22Rv1 (cell line): ENCODE results near the gene NDST3.

ENCODE experiments used
- H3K27ac ChIP-seq: fragments of 450-650 bp; 2 replicates; pipeline ENCODE4 v1.5.1; 2017
- ZFX ChIP-seq: fragments of 450-650 bp; IDR thresholded peaks from 2 replicates; pipeline ENCODE4 v1.6.1; 2017; ENCODE audit warnings: antibody characterized with exemption, borderline replicate concordance
- TF ChIP-seq, protein P1 (sequence below): fragments of 450-650 bp; IDR thresholded peaks from 2 replicates; pipeline ENCODE4 v1.5.1; 2017; ENCODE audit warnings: mild to moderate bottlenecking

Gene NDST3

DNA sequence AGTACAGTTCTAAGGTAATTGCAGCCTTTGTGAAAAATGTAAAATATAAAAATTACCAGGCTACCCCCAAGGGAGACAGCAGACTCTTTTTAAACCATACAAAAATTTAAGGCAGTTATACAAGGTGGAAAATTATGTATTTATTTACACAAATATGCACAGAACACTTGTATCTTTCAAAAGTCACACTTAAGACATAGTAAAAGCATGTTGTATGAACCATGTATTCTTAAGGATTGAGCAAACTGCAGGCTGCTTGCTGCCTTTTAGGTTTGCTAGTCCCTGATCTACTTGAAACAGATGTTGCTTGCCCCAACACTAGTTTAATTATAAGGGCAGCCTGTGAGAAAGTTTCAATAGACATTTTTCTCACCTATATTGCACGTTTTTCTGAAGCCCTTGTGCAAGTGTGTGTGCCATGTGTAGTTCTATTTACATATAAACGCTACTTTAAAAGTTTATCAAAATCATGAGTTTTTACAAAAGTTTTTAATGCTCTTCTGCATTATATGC lies 245.7 kb downstream of the NDST3 start:
- H3K27ac ChIP-seq: peak overlapping the region; percentile 96
- TF ChIP-seq, protein P1, sequence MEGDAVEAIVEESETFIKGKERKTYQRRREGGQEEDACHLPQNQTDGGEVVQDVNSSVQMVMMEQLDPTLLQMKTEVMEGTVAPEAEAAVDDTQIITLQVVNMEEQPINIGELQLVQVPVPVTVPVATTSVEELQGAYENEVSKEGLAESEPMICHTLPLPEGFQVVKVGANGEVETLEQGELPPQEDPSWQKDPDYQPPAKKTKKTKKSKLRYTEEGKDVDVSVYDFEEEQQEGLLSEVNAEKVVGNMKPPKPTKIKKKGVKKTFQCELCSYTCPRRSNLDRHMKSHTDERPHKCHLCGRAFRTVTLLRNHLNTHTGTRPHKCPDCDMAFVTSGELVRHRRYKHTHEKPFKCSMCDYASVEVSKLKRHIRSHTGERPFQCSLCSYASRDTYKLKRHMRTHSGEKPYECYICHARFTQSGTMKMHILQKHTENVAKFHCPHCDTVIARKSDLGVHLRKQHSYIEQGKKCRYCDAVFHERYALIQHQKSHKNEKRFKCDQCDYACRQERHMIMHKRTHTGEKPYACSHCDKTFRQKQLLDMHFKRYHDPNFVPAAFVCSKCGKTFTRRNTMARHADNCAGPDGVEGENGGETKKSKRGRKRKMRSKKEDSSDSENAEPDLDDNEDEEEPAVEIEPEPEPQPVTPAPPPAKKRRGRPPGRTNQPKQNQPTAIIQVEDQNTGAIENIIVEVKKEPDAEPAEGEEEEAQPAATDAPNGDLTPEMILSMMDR: no peak
- TF ChIP-seq ZFX: no peak

DNA sequence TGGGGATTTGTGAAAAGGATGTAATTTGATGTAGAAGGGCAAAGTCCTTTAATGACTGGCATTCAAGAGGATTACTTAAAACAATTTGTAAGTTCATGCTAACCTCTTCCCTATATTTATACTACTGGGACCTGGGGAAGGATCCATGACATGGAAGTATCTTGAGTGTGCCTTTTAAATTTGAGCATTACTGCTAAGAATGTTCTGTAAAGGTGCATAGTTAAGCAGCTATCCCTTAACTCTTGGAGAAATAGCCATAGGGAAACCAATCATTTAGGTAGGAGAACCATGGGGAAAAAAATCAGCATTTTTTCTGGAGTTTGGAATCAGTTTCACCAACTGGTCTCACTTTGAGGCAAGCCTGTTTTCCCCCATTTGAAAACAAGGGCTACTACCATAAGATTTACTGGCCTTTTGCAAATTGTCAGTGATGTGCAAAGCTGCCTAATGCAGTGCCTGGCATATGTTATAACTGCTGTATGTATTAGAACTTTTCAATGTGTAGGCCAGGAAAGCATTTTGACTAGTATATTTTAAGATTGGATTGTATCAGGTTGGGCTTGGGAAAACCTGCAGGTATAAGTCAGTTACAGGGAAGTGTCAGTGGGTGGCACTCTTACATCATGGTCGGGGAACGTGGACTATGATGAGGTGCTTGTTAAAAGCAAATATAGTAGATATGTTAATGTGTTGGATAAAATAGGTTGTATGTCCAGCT lies 246.4 kb downstream of the NDST3 start:
- TF ChIP-seq, protein P1: peak; percentile 77
- no peak for TF ChIP-seq ZFX
- H3K27ac ChIP-seq: peak overlapping the region; percentile 96

DNA sequence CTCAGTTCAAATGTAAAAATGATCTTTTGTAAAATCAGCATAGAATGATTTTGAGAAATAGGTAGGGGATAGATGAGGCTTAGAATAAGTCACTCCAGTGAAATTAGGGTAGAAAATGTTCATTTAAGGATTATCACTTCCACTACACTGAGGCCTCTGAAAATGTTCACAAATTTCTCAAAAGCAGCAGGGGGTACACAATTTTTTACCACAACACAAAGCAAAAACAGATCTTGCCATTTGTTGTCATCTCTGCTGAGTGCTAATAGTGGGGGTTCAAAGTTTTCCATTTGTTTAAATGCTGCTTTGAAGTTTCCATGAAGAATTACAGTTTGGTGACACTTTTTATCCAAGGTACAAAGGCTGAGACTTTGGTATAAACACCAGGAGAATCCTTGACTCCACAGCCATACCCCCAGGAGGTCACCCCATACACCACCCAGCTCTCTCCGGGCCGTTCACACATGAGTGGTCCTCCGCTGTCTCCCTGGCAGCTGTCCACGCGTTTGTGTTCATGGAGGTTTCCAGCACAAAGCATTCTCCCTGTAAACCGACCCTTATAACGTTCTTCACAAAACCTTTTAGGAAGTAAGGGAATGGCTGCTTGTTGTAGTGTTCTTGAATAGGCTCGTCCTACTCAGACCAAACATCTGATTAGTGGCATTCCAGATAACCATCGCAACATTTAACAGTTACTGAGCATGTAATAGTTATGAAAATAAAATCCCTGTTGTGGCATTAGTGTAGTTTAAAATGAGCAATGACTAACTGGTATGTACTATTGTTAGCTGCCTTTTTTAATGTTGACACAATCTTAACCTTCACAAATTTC lies 247.5 kb downstream of the NDST3 start:
- peak overlapping the region; percentile 96 for H3K27ac ChIP-seq
- TF ChIP-seq ZFX: no peak
- TF ChIP-seq, protein P1: no peak

DNA sequence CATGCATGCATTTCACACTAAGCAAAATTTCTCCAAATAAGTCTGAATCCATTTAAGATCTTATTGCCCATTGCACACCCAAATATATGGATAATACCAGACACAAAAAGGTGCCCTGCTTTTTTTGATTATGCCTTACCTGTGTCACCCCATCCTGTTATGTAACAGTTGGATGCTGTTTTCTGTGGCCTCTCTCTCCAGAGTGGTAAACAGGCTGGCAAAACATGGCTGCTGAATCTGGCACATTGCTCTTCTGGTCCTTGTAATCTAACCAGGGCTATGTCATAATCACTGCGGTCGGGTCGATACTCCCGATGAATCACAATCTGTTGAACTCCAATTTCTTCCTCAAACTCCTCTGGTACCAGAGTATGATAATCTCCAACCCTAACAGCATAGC lies 248.4 kb downstream of the NDST3 start:
- TF ChIP-seq ZFX: no peak
- TF ChIP-seq, protein P1: no peak

DNA sequence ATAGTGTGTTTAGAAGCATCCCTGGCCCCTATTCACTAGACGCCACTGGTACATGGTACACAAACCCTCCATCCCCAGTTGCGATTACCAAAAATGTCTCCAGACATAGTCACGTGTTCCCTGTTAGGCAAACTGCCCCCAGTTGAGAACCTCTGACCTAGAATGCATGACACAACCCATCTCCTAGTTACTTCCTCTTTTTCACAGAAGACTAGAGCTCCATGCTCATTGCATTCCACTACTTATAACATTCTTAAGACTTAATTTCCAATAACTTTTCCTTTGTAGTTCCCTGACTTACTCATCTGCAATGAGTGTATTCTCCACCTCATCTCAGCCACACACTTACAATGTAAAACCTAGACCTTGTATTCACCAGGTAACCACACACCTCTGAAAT lies 249.9 kb downstream of the NDST3 start:
- TF ChIP-seq, protein P1: no peak
- no peak for TF ChIP-seq ZFX
- H3K27ac ChIP-seq: peak overlapping the region; percentile 28

More for the DNA sequence above, 248.4 kb downstream of the NDST3 start:
- peak overlapping the region; percentile 96 for H3K27ac ChIP-seq

DNA sequence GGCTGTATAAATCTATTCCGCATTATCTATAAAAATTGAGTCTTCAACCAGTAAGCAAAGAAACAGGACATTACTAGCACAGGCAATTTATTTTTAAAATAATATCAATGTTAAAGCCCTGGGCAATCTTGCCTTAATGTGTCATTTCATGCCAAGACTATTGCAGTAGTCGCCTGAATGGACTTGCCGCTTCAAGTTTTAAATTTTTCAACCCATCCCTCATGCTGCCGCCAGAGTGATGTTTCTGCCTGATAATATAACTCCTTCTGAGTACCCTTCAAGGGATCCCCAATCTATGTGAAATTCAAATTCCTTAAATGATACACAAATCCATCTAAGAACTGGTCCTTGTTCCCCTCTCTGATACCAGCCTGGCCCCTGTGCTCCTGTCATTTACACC lies 251.6 kb downstream of the NDST3 start:
- TF ChIP-seq ZFX: no peak
- TF ChIP-seq, protein P1: no peak
- H3K27ac ChIP-seq: no peak overlapping the region

DNA sequence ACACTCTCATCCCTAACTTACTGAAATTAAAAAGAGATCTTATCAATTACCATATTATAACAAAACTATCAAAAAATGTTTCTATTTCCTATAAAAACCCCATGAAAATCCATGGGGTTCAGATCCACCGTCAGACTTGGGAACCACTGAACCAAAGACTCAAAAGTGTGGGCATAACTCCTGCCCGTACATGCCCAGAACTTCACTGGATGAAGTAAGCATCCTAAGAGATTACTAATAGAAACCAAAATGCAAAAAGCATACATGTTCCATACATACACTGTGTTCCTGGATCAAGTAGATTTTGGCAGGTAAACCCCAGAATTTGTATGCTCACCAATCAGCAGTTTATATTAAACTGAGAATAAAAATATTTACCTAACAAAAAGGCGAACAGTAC lies 252.4 kb downstream of the NDST3 start:
- no peak for TF ChIP-seq ZFX
- TF ChIP-seq, protein P1: no peak
- no peak overlapping the region for H3K27ac ChIP-seq
